HEK293 (cell line): ENCODE data around the gene IL6.
"Not testable (repeated sequence)": the region's sequence is repeated elsewhere in the genome, so short reads cannot be mapped to it uniquely, and the experiment has no call there.

Source experiments
- CTCF ChIP-seq: fragments of 450-650 bp; formaldehyde crosslinking; IDR thresholded peaks from 2 replicates; pipeline ENCODE4 v1.5.1; 2016; ENCODE audit warnings: missing biosample characterization, missing genetic modification characterization
- REST ChIP-seq: fragments of 450-650 bp; formaldehyde crosslinking; IDR thresholded peaks from 2 replicates; pipeline ENCODE4 v1.5.1; 2016; ENCODE audit warnings: missing biosample characterization, missing genetic modification characterization
- SETDB1 ChIP-seq: IDR thresholded peaks from one replicate; pipeline ENCODE4 v1.6.1; 2017; ENCODE audit warnings: mild to moderate bottlenecking, low read length, moderate library complexity, mixed read lengths; ENCODE audit not compliant: insufficient read length
- SP3 ChIP-seq: fragments of 450-650 bp; formaldehyde crosslinking; IDR thresholded peaks from 2 replicates; pipeline ENCODE4 v1.5.1; 2016; ENCODE audit warnings: missing biosample characterization, missing genetic modification characterization
- TSHZ1 ChIP-seq: fragments of 450-650 bp; formaldehyde crosslinking; IDR thresholded peaks from 2 replicates; pipeline ENCODE4 v1.5.1; 2016; ENCODE audit warnings: missing biosample characterization, missing genetic modification characterization, borderline replicate concordance
- ZBTB44 ChIP-seq: fragments of 450-650 bp; IDR thresholded peaks from 2 replicates; pipeline ENCODE4 v1.5.1; 2018; ENCODE audit warnings: missing biosample characterization, mild to moderate bottlenecking, missing genetic modification characterization
- ZBTB8A ChIP-seq: fragments of 450-650 bp; formaldehyde crosslinking; IDR thresholded peaks from 2 replicates; pipeline ENCODE4 v1.5.1; 2016; ENCODE audit warnings: missing biosample characterization, missing genetic modification characterization
- ZNF274 ChIP-seq, 2 experiments: fragments of 200-500 bp in 1 of 2; fragments of 450-650 bp in 1 of 2; sonication (Bioruptor generic) in 1 of 2; formaldehyde crosslinking in 1 of 2; IDR thresholded peaks; 2 replicates each; pipeline versions ENCODE4 v1.5.1 to v1.6.1; 2014 to 2016; ENCODE audit warnings: borderline replicate concordance in 1 of 2, inconsistent platforms in 1 of 2, low read length in 1 of 2, missing biosample characterization in 1 of 2, missing genetic modification characterization in 1 of 2
- ZNF391 ChIP-seq: fragments of 450-650 bp; formaldehyde crosslinking; IDR thresholded peaks from 2 replicates; pipeline ENCODE4 v1.5.1; 2016; ENCODE audit warnings: low read depth, missing biosample characterization, missing genetic modification characterization, borderline replicate concordance
- ZNF704 ChIP-seq: fragments of 450-650 bp; formaldehyde crosslinking; IDR thresholded peaks from 2 replicates; pipeline ENCODE4 v1.5.1; 2016; ENCODE audit warnings: missing biosample characterization, missing genetic modification characterization
- ZSCAN16 ChIP-seq: fragments of 450-650 bp; formaldehyde crosslinking; IDR thresholded peaks from 2 replicates; pipeline ENCODE4 v1.5.1; 2016; ENCODE audit warnings: missing biosample characterization, missing genetic modification characterization

GRCh38 chr7:22703107-22703855 is 23.7 kb upstream of the IL6 start:
- not testable (repeated sequence) for TF ChIP-seq TSHZ1 (tag by site-specific recombination); CTCF (tag by site-specific recombination); ZNF274 (IDR thresholded peaks at IDR 0.05; ENCODE audit: low read length); ZNF274 (tag by site-specific recombination; IDR thresholded peaks at IDR 0.05; ENCODE audit: borderline replicate concordance); ZSCAN16 (tag by site-specific recombination); SETDB1; ZBTB44 (tag by site-specific recombination); ZBTB8A; ZNF704; REST; SP3 (tag by site-specific recombination); ZNF391 (tag by site-specific recombination)
